ENCODE measurements around the gene CADM2. TPM values are rescaled to one million over a fixed set of nuclear protein-coding genes. Genes with fewer than 3 reads are reported as not detected.

The CADM2 gene
- total RNA-seq, 1 experiment from 2014 or later, result 3.7 TPM

GRCh38 chr3:85171976-85172375 is 213.2 kb downstream of the CADM2 start:
- BruUV-seq (replicated peaks), result no TSS peak
- no peaks in the 10 kb centered on the region for H3K27me3 ChIP-seq (replicated peaks; ENCODE audit: insufficient read depth, low read depth, low read length, poor library complexity)
- H3K9me3 ChIP-seq (ENCODE audit: low read depth, low read length, poor library complexity, severe bottlenecking), result no peaks in the 10 kb centered on the region
- intact Hi-C loops (cut with micrococcal nuclease; ENCODE audit: unreplicated experiment), result no loop called here
- DNase-seq (ENCODE audit: low spot score), result no peak
- no peak overlapping the region for H3K4me3 ChIP-seq (ENCODE audit: low read depth, low read length, poor library complexity, severe bottlenecking)
- POLR2A ChIA-PET (ENCODE audit: low non-redundant PET), result no interaction called here
- no peaks in the 10 kb centered on the region for H3K4me1 ChIP-seq (ENCODE audit: insufficient read depth, low read length, poor library complexity, severe bottlenecking)
- CTCF ChIA-PET, result no interaction called here
- H3K36me3 ChIP-seq (ENCODE audit: insufficient read depth, low read length, poor library complexity, severe bottlenecking), result no peaks in the 10 kb centered on the region
- H3K27ac ChIP-seq (ENCODE audit: low read depth, low read length, poor library complexity, severe bottlenecking), result no peak overlapping the region
- TF ChIP-seq CTCF (conservative IDR thresholded peaks at IDR 0.05; ENCODE audit: low read depth, low read length) (no peak), EZH2 (IDR thresholded peaks at IDR 0.05; ENCODE audit: borderline replicate concordance, low read depth, low read length, poor library complexity, severe bottlenecking) (no peak)

GRCh38 chr3:85176799-85177198 is 218.0 kb downstream of the CADM2 start:
- H3K4me1 ChIP-seq (ENCODE audit: insufficient read depth, low read length, poor library complexity, severe bottlenecking), result no peaks in the 10 kb centered on the region
- POLR2A ChIA-PET (ENCODE audit: low non-redundant PET), result no interaction called here
- H3K4me3 ChIP-seq (ENCODE audit: low read depth, low read length, poor library complexity, severe bottlenecking), result no peak overlapping the region
- intact Hi-C loops (cut with micrococcal nuclease; ENCODE audit: unreplicated experiment), result no loop called here
- no peaks in the 10 kb centered on the region for H3K9me3 ChIP-seq (ENCODE audit: low read depth, low read length, poor library complexity, severe bottlenecking)
- BruUV-seq (replicated peaks), result no TSS peak
- H3K27me3 ChIP-seq (replicated peaks; ENCODE audit: insufficient read depth, low read depth, low read length, poor library complexity), result no peaks in the 10 kb centered on the region
- DNase-seq (ENCODE audit: low spot score), result no peak
- no peaks in the 10 kb centered on the region for H3K36me3 ChIP-seq (ENCODE audit: insufficient read depth, low read length, poor library complexity, severe bottlenecking)
- TF ChIP-seq CTCF (conservative IDR thresholded peaks at IDR 0.05; ENCODE audit: low read depth, low read length) (no peak), EZH2 (IDR thresholded peaks at IDR 0.05; ENCODE audit: borderline replicate concordance, low read depth, low read length, poor library complexity, severe bottlenecking) (no peak)
- CTCF ChIA-PET, result no interaction called here
- H3K27ac ChIP-seq (ENCODE audit: low read depth, low read length, poor library complexity, severe bottlenecking), result no peak overlapping the region

- no peak overlapping the region for H3K4me3 ChIP-seq (ENCODE audit: low read depth, low read length, poor library complexity, severe bottlenecking)
- H3K4me1 ChIP-seq (ENCODE audit: insufficient read depth, low read length, poor library complexity, severe bottlenecking), result peaks cover 4% of the 10 kb centered on the region
- H3K27ac ChIP-seq (ENCODE audit: low read depth, low read length, poor library complexity, severe bottlenecking), result no peak overlapping the region
- ChIA-PET POLR2A (ENCODE audit: low non-redundant PET) (no interaction called here), CTCF (no interaction called here)
- no peaks in the 10 kb centered on the region for H3K36me3 ChIP-seq (ENCODE audit: insufficient read depth, low read length, poor library complexity, severe bottlenecking)
- no peaks in the 10 kb centered on the region for H3K9me3 ChIP-seq (ENCODE audit: low read depth, low read length, poor library complexity, severe bottlenecking)
- TF ChIP-seq CTCF (conservative IDR thresholded peaks at IDR 0.05; ENCODE audit: low read depth, low read length) (no peak), EZH2 (IDR thresholded peaks at IDR 0.05; ENCODE audit: borderline replicate concordance, low read depth, low read length, poor library complexity, severe bottlenecking) (no peak)
- H3K27me3 ChIP-seq (replicated peaks; ENCODE audit: insufficient read depth, low read depth, low read length, poor library complexity), result no peaks in the 10 kb centered on the region
- DNase-seq (ENCODE audit: low spot score), result peak; percentile 1
- intact Hi-C loops (cut with micrococcal nuclease; ENCODE audit: unreplicated experiment), result no loop called here
- BruUV-seq (replicated peaks), result no TSS peak
Observed at GRCh38 chr3:85182975-85183752, 224.4 kb downstream of the CADM2 start.

Data from A673 (cell line).